Non-pigmented ciliary epithelial cell (primary cell): Measurements from ENCODE around the gene CAMTA1.
"Not testable (repeated sequence)": the region's sequence is repeated elsewhere in the genome, so short reads cannot be mapped to it uniquely, and the experiment has no call there.

Experiments used
- DNase-seq: peaks from one replicate; pipeline ENCODE4 v3.0.0-alpha.2; 2010; ENCODE audit warnings: low read depth

CAMTA1 gene

DNA sequence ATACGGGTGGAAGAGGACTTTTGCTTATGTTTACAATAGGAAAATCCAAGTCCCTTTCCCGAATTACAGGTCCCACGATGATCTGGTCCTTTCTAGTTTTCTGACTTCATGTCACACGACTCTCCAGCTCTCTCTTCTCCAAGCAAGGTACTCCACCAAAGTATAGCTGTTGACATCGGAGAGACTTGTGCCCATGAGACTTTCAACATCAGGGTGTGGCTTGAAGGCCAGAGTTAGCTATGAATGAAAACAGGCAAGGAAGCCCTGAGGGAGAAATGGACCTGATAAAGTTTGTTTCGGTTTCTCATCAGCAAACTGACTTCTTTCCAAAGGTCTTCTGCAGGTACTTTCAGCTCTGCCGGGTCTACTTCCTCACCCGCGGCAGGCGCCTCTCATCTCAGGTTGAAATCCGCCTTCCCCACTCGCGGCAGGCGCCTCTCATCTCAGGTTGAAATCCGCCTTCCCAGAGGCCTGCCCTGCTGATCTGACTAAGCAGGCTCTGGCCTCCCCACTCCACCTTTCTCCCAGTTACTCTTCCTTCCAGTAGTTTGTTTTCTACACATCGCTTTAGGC, 996.8 kb downstream of the CAMTA1 start:
- DNase-seq = no peak

- DNase-seq = no peak
These were observed 998.0 kb downstream of the CAMTA1 start for GRCh38 chr1:7783178-7783711.

GRCh38 chr1:7783826-7784491, 998.7 kb downstream of the CAMTA1 start, which contains the start of gene PER3:
TSS of gene PER3 (plus strand) at chr1:7784291. CDS start at chr1:7784878, 587 bp downstream.
- peak; percentile 63 for DNase-seq

GRCh38 chr1:7784492-7785071, 999.3 kb downstream of the CAMTA1 start:
- no peak for DNase-seq

DNA sequence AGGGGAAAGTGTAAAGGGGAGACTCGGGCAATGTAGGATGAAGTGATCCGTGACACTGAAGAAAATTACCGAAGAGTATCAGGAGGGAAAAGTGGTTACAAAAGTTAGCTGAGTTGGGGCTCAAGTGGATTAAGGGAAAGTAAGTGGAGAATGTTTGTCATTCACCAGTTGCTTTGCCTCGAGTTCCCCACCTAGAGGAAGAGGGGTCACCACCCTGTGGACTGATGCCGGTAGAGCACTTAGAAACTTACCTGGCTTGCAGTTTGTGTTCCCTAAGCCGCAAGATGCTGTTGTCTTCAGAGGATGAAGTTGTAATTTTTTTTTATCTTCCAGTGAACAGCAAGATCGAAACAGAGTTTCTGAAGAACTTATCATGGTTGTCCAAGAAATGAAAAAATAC, 999.9 kb downstream of the CAMTA1 start:
- no peak for DNase-seq

DNA sequence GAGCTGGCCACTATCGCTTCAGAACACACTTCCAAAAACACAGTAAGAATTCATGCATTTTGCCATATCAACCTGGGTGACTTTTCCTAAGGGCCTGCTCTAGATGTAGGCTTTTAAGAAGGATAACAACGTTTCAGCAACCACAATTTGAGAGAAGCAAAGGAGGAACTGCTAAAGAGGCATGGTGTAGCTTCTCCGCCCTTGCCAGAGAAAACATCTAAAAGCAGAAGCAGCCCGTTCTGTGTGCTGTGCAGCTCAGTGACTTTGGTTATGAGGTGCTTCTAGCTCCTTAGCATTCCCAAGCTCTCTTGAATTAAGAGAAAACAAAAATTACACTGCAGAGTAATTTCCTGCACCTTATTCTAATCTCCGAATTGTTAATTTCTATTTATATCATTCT, 1001.5 kb downstream of the CAMTA1 start:
- no peak for DNase-seq

DNA sequence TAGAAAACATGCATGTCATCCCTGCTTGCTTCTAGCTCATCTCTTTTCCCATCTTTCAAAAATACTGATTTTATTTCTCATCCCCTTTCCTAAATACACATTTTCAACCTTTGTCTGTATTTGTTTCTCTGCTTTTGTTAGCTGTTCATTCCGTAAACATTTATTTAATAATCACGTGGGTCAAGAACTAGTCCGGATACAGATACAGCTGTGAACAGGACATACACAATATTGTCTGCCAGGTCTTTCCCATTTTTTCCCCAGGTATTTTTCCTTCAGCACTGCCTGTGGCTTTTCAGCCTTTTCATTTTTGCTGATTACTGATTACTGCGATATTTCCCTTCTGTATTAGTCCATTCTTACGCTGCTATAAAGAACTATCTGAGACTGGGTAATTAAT, 1004.6 kb downstream of the CAMTA1 start:
- DNase-seq = no peak

DNA sequence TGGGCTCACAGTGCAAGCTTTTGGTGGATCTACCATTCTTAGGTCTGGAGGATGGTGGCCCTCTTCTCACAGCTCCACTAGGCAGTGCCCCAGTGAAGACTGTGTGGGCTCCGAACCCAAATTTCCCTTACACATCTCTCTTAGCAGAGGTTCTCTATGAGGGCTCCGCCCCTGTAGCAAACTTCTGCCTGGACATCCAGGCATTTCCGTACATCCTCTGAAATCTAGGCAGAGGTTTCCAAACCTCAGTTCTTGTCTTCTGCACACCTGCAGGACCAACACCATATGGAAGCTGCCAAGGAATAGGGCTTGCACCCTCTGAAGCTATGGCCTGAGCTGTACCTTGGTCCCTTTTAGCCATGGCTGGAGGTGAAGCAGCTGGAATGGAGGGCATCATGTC, 1005.8 kb downstream of the CAMTA1 start:
- DNase-seq = not testable (repeated sequence)

GRCh38 chr1:7795406-7795805, 1010.2 kb downstream of the CAMTA1 start:
- no peak for DNase-seq

DNA sequence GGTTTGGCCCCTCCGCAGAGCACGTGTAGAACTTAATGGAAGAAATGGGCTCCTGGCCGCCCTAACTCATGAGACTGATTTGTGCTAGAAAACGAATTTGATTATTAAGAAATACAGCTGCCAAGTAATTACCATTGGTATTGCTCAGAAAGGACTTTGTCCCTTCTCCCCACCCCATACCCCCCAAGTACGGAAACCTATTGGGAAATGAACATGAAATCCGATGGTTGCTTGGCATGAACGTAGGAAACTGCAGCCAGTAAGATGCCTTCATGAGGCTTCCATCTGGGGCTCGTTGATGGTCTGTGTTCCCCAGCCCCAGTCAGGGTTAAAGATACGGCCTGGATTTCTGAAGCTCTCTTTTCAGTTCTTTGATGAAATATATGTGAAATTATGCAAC, 1020.2 kb downstream of the CAMTA1 start:
- DNase-seq = no peak

- DNase-seq = no peak
These were observed 1023.1 kb downstream of the CAMTA1 start for GRCh38 chr1:7808253-7808844.

DNA sequence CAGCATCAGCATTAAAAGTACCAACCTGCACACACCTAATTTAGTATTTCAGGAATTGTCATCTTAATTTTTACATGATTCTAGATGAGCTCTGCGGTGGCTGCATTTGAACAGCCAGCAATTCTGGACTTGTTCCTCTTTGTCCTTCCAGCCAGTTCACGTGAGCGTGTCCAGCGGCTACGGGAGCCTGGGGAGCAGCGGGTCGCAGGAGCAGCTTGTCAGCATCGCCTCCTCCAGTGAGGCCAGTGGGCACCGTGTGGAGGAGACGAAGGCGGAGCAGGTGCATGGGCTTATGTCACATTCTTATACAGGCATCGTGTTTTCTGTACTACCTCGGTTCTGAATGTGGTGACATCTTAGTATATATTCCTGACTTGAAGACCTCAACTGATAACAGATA, 1024.5 kb downstream of the CAMTA1 start:
- DNase-seq = no peak

DNA sequence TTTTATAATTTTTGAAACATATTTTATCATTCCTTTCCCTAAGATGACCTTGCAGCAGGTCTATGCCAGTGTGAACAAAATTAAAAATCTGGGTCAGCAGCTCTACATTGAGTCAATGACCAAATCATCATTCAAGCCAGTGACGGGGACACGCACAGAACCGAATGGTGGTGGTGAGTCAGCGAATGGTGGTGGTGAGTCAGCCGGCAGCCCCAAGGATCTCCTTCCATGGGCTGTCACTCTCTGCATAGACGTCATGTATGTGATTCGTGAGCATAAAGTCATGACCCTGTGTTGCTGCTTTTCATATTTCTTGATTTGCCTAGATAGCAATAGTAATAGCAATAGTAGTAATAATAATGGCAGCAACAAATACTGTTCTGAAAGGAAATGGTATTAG, 1025.1 kb downstream of the CAMTA1 start:
- DNase-seq = peak; percentile 67

DNA sequence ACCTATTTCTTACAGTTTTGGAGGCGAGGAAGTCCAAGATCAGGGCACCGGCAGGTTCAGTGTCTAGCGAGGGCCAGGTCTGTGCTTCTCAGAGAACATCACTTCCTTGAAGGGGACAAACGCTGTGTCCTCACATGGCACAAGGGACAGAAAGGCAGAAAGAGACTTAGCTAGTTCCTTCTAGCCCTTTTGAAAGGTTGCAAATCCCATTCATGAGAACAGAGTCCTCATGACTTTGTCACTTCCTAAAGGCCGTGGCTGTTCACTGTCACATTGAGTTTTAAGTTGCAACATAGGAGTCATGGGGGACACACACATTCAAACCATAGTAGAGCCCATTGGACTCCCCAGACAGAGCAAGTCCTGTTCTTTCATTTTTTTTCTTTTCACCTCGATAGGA, 1026.2 kb downstream of the CAMTA1 start:
- DNase-seq = no peak

GRCh38 chr1:7813677-7814373, 1028.6 kb downstream of the CAMTA1 start:
- no peak for DNase-seq
